HG02981 (cell line): ENCODE data around the gene IMMT.
A peak's percentile ranks its signal among the peaks of the same experiment; 100 is the strongest.

Experiments used
- ATAC-seq: cut with Tn5 transposase; IDR thresholded peaks from one replicate; pipeline ENCODE4 v1.9.1; 2021; ENCODE audit warnings: mild to moderate bottlenecking, moderate library complexity; ENCODE audit not compliant: unreplicated experiment

IMMT gene

GRCh38 chr2:86226636-86227520 lies 31.6 kb upstream of the IMMT start:
- ATAC-seq = no peak

- ATAC-seq = no peak
Measured at GRCh38 chr2:86226070-86226469, 30.8 kb upstream of the IMMT start.

- ATAC-seq = peak; percentile 74
Measured at GRCh38 chr2:86225581-86225980, 30.3 kb upstream of the IMMT start.

- ATAC-seq = no peak
Measured at GRCh38 chr2:86224645-86225355, 29.5 kb upstream of the IMMT start.

- no peak for ATAC-seq
Measured at GRCh38 chr2:86223927-86224560, 28.8 kb upstream of the IMMT start.

- ATAC-seq = no peak
Measured at GRCh38 chr2:86223140-86223926, 28.1 kb upstream of the IMMT start.

GRCh38 chr2:86221066-86221684 lies 25.9 kb upstream of the IMMT start:
- ATAC-seq = no peak

- ATAC-seq = no peak
Measured at GRCh38 chr2:86219896-86220295, 24.6 kb upstream of the IMMT start.

GRCh38 chr2:86218124-86218523 lies 22.9 kb upstream of the IMMT start:
- no peak for ATAC-seq

GRCh38 chr2:86216575-86217555 lies 21.6 kb upstream of the IMMT start:
- ATAC-seq = no peak

- ATAC-seq = no peak
Measured at GRCh38 chr2:86214503-86214832, 19.2 kb upstream of the IMMT start.

GRCh38 chr2:86213699-86214502 lies 18.6 kb upstream of the IMMT start:
- no peak for ATAC-seq

- no peak for ATAC-seq
Measured at GRCh38 chr2:86213056-86213455, 17.8 kb upstream of the IMMT start.

- ATAC-seq = no peak
Measured at GRCh38 chr2:86211796-86212188, 16.5 kb upstream of the IMMT start.

- ATAC-seq = no peak
Measured at GRCh38 chr2:86211033-86211795, 16.0 kb upstream of the IMMT start.

- ATAC-seq = no peak
Measured at GRCh38 chr2:86204458-86204857, 9.2 kb upstream of the IMMT start.

GRCh38 chr2:86203614-86204013 lies 8.4 kb upstream of the IMMT start:
- ATAC-seq = no peak

GRCh38 chr2:86202702-86203101 lies 7.4 kb upstream of the IMMT start:
- no peak for ATAC-seq
